GM12878 (cell line): ENCODE data around the gene SRPX2. TPM values are rescaled to one million over a fixed set of nuclear protein-coding genes. Genes with fewer than 3 reads are reported as not detected.

Experiments
- ATAC-seq: fragments of 200-7000 bp; cut with Tn5 transposase; 3 replicates; pipeline ENCODE4 v1.9.1; 2020; ENCODE audit warnings: mild to moderate bottlenecking, moderate library complexity
- BruUV-seq: library from RNA; stranded (reverse); fragments of 400-500 nt; replicated peaks from 2 replicates; lab custom pipeline; 2021; lab: Mats Ljungman, UMichigan
- CTCF ChIA-PET: fragments of 300-600 bp; sonication (Branson Sonifier 250); formaldehyde crosslinking; extraction: SDS; loops from one replicate; lab custom pipeline; 2021; ENCODE audit warnings: inconsistent platforms; lab: Yijun Ruan, JAX
- POLR2A ChIA-PET: fragments of 350-600 bp; formaldehyde crosslinking; extraction: SDS; loops from one replicate; lab custom pipeline; 2021; ENCODE audit warnings: inconsistent platforms; lab: Charles Lee
- RAD21 ChIA-PET: fragments of 300-600 bp; sonication (Branson Sonifier 250); formaldehyde crosslinking; loops from one replicate; lab custom pipeline; 2023; ENCODE audit warnings: antibody characterized with exemption; ENCODE audit not compliant: unreplicated experiment; lab: Charles Lee
- SMC1A ChIA-PET: fragments of 300-600 bp; sonication (Branson Sonifier 250); formaldehyde crosslinking; loops from one replicate; lab custom pipeline; 2023; ENCODE audit not compliant: unreplicated experiment, uncharacterized antibody; lab: Charles Lee
- DNase-seq: peaks from one replicate; pipeline ENCODE4 v3.0.0-alpha.2; 2011; ENCODE audit warnings: low read depth, low spot score
- FAIRE-seq: peaks from 3 replicates; lab custom pipeline; 2011; peaks lifted over from hg19 to GRCh38; lab: Jason Lieb, UNC
- H2AFZ ChIP-seq: 2 replicates; pipeline ENCODE4 v1.6.0; 2011; ENCODE audit warnings: low read depth, low read length, control low read depth; ENCODE audit not compliant: control insufficient read depth
- H3K27ac ChIP-seq: 2 replicates; pipeline ENCODE4 v1.5.1; 2011; ENCODE audit warnings: control low read depth; ENCODE audit not compliant: control insufficient read depth, insufficient read depth
- H3K27me3 ChIP-seq, 2 experiments: replicated peaks in 1 of 2; 2 replicates each; pipeline versions ENCODE4 v1.6.0 to v1.6.1; 2011; ENCODE audit warnings: low read length in 1 of 2; ENCODE audit not compliant: control insufficient read depth in 2 of 2, insufficient read depth in 2 of 2
- H3K36me3 ChIP-seq, 2 experiments: 2 replicates each; pipeline ENCODE4 v1.5.1; 2011; ENCODE audit warnings: low read length in 1 of 2; ENCODE audit not compliant: control insufficient read depth in 2 of 2, insufficient read depth in 2 of 2
- H3K4me1 ChIP-seq: 2 replicates; pipeline ENCODE4 v1.6.1; 2011; ENCODE audit warnings: mild to moderate bottlenecking, low read length, moderate library complexity, mixed read lengths; ENCODE audit not compliant: control insufficient read depth, insufficient read depth
- H3K4me2 ChIP-seq: 2 replicates; pipeline ENCODE4 v1.6.0; 2011; ENCODE audit warnings: control low read depth; ENCODE audit not compliant: control insufficient read depth, insufficient read depth
- H3K4me3 ChIP-seq: fragments of 200-600 bp; sonication (generic); 2 replicates; pipeline ENCODE4 v1.5.1; 2016
- H3K79me2 ChIP-seq: 2 replicates; pipeline ENCODE4 v1.6.0; 2011; ENCODE audit warnings: low read length; ENCODE audit not compliant: control insufficient read depth, insufficient read depth
- H3K9ac ChIP-seq: 2 replicates; pipeline ENCODE4 v1.8.0; 2011; ENCODE audit warnings: low read length, control low read depth, mixed read lengths; ENCODE audit not compliant: control insufficient read depth, insufficient read depth
- H3K9me3 ChIP-seq: replicated peaks from 3 replicates; pipeline ENCODE4 v1.5.1; 2011; ENCODE audit warnings: mild to moderate bottlenecking, low read length; ENCODE audit not compliant: control insufficient read depth, insufficient read depth
- H4K20me1 ChIP-seq: 2 replicates; pipeline ENCODE4 v1.6.0; 2011; ENCODE audit not compliant: control insufficient read depth, insufficient read depth
- BCLAF1 ChIP-seq: fragments of 450-650 bp; IDR thresholded peaks from 2 replicates; pipeline ENCODE4 v1.6.1; 2017; ENCODE audit warnings: antibody characterized with exemption, mild to moderate bottlenecking, moderate library complexity
- BHLHE40 ChIP-seq, 2 experiments: fragments of 450-650 bp in 1 of 2; IDR thresholded peaks; 2 replicates each; pipeline ENCODE4 v1.6.1; 2011 to 2017; ENCODE audit warnings: low read depth in 2 of 2, borderline replicate concordance in 1 of 2, improper control_type of control experiment in 1 of 2, low read length in 1 of 2, mild to moderate bottlenecking in 1 of 2
- E2F4 ChIP-seq: IDR thresholded peaks from 2 replicates; pipeline ENCODE4 v1.6.1; 2012; ENCODE audit warnings: low read depth, low read length, improper control_type of control experiment
- MEF2B ChIP-seq: fragments of 450-650 bp; IDR thresholded peaks from 2 replicates; pipeline ENCODE4 v1.6.1; 2018; ENCODE audit warnings: mild to moderate bottlenecking, moderate library complexity; ENCODE audit not compliant: partially characterized antibody, poor library complexity, severe bottlenecking
- RAD21 ChIP-seq: IDR thresholded peaks from 2 replicates; pipeline ENCODE4 v1.6.1; 2011; ENCODE audit warnings: mild to moderate bottlenecking, low read depth, low read length, moderate library complexity; ENCODE audit not compliant: insufficient read depth
- RBBP5 ChIP-seq: fragments of 200-600 bp; sonication (generic); conservative IDR thresholded peaks from 2 replicates; pipeline ENCODE4 v1.6.1; 2016
- RELA ChIP-seq: fragments of 450-650 bp; IDR thresholded peaks from 2 replicates; pipeline ENCODE4 v1.8.0; 2014; ENCODE audit warnings: borderline replicate concordance; ENCODE audit not compliant: partially characterized antibody
- SIX5 ChIP-seq: IDR thresholded peaks from 2 replicates; pipeline ENCODE4 v1.6.1; 2011; ENCODE audit warnings: mild to moderate bottlenecking, low read depth, low read length, moderate library complexity; ENCODE audit not compliant: severe bottlenecking
- SMAD1 ChIP-seq: fragments of 450-650 bp; IDR thresholded peaks from 2 replicates; pipeline ENCODE4 v1.6.1; 2018; ENCODE audit warnings: mild to moderate bottlenecking, low read depth; ENCODE audit not compliant: partially characterized antibody
- SMAD5 ChIP-seq: IDR thresholded peaks from 2 replicates; pipeline ENCODE4 v1.6.1; 2016; ENCODE audit warnings: antibody characterized with exemption, low read depth
- YBX1 ChIP-seq: fragments of 450-650 bp; IDR thresholded peaks from 2 replicates; pipeline ENCODE4 v1.6.1; 2016; ENCODE audit warnings: antibody characterized with exemption
- YY1 ChIP-seq: IDR thresholded peaks from 2 replicates; pipeline ENCODE4 v1.6.1; 2011; ENCODE audit warnings: low read depth, mild to moderate bottlenecking, low read length
- ZNF274 ChIP-seq: IDR thresholded peaks from one replicate; pipeline ENCODE4 v1.8.0; 2011; ENCODE audit not compliant: insufficient read length, insufficient read depth
- ZNF384 ChIP-seq: IDR thresholded peaks from 2 replicates; pipeline ENCODE4 v1.6.1; 2012; ENCODE audit warnings: low read depth, mild to moderate bottlenecking, low read length, improper control_type of control experiment, borderline replicate concordance
- WGBS: methylation state at CpG from one replicate; pipeline ENCODE4 v1.1.6; 2016; ENCODE audit warnings: low lambda C conversion rate; ENCODE audit not compliant: insufficient replicate concordance, insufficient coverage; ENCODE audit errors: missing lambda C conversion rate; 5-methylcytosine and 5-hydroxymethylcytosine counted together
- in situ Hi-C: fragments of 300-500 bp; cut with MboI; formaldehyde crosslinking; loops from 9 replicates; pipeline ENCODE4 v1.14.3; 2018; ENCODE audit warnings: mixed read lengths
- intact Hi-C: fragments of 100-400 bp; cut with micrococcal nuclease; formaldehyde crosslinking; loops from one replicate; pipeline ENCODE4 v1.14.2; 2022; ENCODE audit not compliant: unreplicated experiment
- polyA plus RNA-seq, 11 experiments: library from polyadenylated mRNA; depleted of rRNA in 4 of 11; unstranded in 6 of 11; stranded (reverse) in 5 of 11; fragments of >200 nt; fragmentation: Nextera tagmentation in 4 of 11; fragmentation: Illumina TruSeq in 1 of 11; extraction: Ambion mirVana in 4 of 11; extraction: Trizol in 1 of 11; gene quantifications; 1 replicate in 1 of 11; 2 replicates in 10 of 11; pipeline versions ENCODE4 v1.2.1 to v1.2.3, GENCODE V29; 2011 to 2016; ENCODE audit warnings: inconsistent platforms in 2 of 11, missing spikeins in 2 of 11, low read depth in 1 of 11
- total RNA-seq, 4 experiments: library from RNA; depleted of rRNA in 3 of 4; stranded (reverse); fragments of >200 nt in 3 of 4; fragmentation: Illumina TruSeq in 1 of 4; extraction: Trizol in 1 of 4; gene quantifications; 2 replicates each; pipeline versions ENCODE4 v1.2.1 to v1.2.3, GENCODE V29; 2013 to 2021
- TF ChIP-seq, protein P1 (sequence below): fragments of 450-650 bp; IDR thresholded peaks from 2 replicates; pipeline ENCODE4 v1.6.1; 2017; ENCODE audit warnings: mild to moderate bottlenecking
- TF ChIP-seq, protein P2 (sequence below): fragments of 450-650 bp; IDR thresholded peaks from 2 replicates; pipeline ENCODE4 v1.6.1; 2014; ENCODE audit warnings: mild to moderate bottlenecking
- TF ChIP-seq, protein P3 (sequence below): IDR thresholded peaks from 2 replicates; pipeline ENCODE4 v1.6.1; 2011; ENCODE audit warnings: low read depth, low read length, improper control_type of control experiment, borderline replicate concordance

Gene SRPX2
- total and polyA plus RNA-seq, 10 of the 15 experiments (the other 5 are each of a cell fraction or from before 2014, with no cell fraction given) = not detected

DNA sequence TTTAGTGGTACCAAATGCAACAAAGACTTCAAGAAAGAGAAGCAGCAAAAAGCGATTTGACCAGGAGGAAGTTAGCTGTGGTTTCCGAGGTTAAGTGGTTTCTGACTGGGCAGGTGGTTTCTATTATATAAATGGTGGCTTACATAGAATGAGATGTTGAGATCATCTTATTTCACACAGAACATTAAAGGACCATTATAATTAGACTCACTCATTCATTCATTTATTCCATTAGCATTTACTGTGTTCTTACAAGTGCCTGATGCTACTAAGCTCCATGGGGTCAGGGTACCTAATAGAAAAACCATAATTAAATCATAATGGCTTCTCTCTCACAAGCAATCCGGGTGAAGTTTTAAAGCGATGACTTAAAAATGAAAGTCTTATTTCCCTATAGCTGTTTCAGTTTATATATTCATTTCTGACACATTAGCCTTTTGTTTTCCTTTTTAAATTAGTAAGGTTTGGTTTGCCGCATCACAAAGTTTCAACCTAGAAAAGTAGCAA, 18.0 kb upstream of the SRPX2 start:
- peak; percentile 93 for ATAC-seq
- Histone ChIP-seq H2AFZ (no peak overlapping the region), H3K4me3 (no peak overlapping the region), H3K9ac (no peak overlapping the region), H3K27me3 (no peaks in the 10 kb centered on the region), H3K27ac (no peak overlapping the region), H3K9me3 (no peaks in the 10 kb centered on the region; the same call in 2 of the 3 replicates), H3K4me2 (no peak overlapping the region), H4K20me1 (no peaks in the 10 kb centered on the region), H3K4me1 (peaks cover 5% of the 10 kb centered on the region; the same call in 1 of the 2 replicates), H3K36me3 (no peaks in the 10 kb centered on the region), H3K79me2 (no peaks in the 10 kb centered on the region)
- intact Hi-C loops (no loop called here), in situ Hi-C loops (no loop called here)
- CTCF ChIA-PET = no interaction called here
- 2% methylated on average over 5 of the region's 5 CpGs for WGBS
- POLR2A ChIA-PET = no interaction called here
- peak; percentile 66 for DNase-seq
- FAIRE-seq = peak; percentile 89
- RAD21 ChIA-PET = no interaction called here
- no TSS peak for BruUV-seq
- SMC1A ChIA-PET = interaction anchor here (1.0 kb wide), 1 partner anchor 17 kb away, joined by 3 read pairs; no protein-coding TSS in a partner anchor
- TF ChIP-seq SMAD1 (no peak), BHLHE40 (IDR thresholded peaks at IDR 0.05; ENCODE audit: borderline replicate concordance in 1 of 2, low read depth in 2 of 2, low read length in 1 of 2) (no peak), ZNF384 (no peak), RBBP5 (no peak), MEF2B (peak; percentile 17), SIX5 (no peak), RELA (no peak), YY1 (no peak), YBX1 (no peak), E2F4 (no peak), ZNF274 (no peak), BCLAF1 (no peak), RAD21 (no peak), SMAD5 (no peak)
- TF ChIP-seq, protein P1, sequence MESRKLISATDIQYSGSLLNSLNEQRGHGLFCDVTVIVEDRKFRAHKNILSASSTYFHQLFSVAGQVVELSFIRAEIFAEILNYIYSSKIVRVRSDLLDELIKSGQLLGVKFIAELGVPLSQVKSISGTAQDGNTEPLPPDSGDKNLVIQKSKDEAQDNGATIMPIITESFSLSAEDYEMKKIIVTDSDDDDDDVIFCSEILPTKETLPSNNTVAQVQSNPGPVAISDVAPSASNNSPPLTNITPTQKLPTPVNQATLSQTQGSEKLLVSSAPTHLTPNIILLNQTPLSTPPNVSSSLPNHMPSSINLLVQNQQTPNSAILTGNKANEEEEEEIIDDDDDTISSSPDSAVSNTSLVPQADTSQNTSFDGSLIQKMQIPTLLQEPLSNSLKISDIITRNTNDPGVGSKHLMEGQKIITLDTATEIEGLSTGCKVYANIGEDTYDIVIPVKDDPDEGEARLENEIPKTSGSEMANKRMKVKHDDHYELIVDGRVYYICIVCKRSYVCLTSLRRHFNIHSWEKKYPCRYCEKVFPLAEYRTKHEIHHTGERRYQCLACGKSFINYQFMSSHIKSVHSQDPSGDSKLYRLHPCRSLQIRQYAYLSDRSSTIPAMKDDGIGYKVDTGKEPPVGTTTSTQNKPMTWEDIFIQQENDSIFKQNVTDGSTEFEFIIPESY = no peak
- TF ChIP-seq, protein P2, sequence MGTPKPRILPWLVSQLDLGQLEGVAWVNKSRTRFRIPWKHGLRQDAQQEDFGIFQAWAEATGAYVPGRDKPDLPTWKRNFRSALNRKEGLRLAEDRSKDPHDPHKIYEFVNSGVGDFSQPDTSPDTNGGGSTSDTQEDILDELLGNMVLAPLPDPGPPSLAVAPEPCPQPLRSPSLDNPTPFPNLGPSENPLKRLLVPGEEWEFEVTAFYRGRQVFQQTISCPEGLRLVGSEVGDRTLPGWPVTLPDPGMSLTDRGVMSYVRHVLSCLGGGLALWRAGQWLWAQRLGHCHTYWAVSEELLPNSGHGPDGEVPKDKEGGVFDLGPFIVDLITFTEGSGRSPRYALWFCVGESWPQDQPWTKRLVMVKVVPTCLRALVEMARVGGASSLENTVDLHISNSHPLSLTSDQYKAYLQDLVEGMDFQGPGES = no peak
- TF ChIP-seq, protein P3, sequence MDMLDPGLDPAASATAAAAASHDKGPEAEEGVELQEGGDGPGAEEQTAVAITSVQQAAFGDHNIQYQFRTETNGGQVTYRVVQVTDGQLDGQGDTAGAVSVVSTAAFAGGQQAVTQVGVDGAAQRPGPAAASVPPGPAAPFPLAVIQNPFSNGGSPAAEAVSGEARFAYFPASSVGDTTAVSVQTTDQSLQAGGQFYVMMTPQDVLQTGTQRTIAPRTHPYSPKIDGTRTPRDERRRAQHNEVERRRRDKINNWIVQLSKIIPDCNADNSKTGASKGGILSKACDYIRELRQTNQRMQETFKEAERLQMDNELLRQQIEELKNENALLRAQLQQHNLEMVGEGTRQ = no peak
